GM19397 (cell line): ENCODE results near the gene DMRT3.

Source experiments
- ATAC-seq: cut with Tn5 transposase; IDR thresholded peaks from one replicate; pipeline ENCODE4 v1.9.1; 2021; ENCODE audit warnings: mild to moderate bottlenecking, moderate library complexity; ENCODE audit not compliant: unreplicated experiment

The DMRT3 gene

GRCh38 chr9:970151-970996 lies 6.1 kb upstream of the DMRT3 start:
- ATAC-seq, result no peak

GRCh38 chr9:971901-972500 lies 4.5 kb upstream of the DMRT3 start:
- ATAC-seq, result no peak

- no peak for ATAC-seq
Measured at GRCh38 chr9:972501-973294, 3.8 kb upstream of the DMRT3 start.

- ATAC-seq, result no peak
Measured at GRCh38 chr9:973295-973834, 3.1 kb upstream of the DMRT3 start.

- ATAC-seq, result no peak
Measured at GRCh38 chr9:974031-974995, 2.1 kb upstream of the DMRT3 start.

- ATAC-seq, result no peak
Measured at GRCh38 chr9:974996-975739, 1.3 kb upstream of the DMRT3 start.

GRCh38 chr9:975740-976257 lies 656 bp upstream of the DMRT3 start:
- ATAC-seq, result no peak

GRCh38 chr9:976943-977837 lies 735 bp downstream of the DMRT3 start:
- ATAC-seq, result no peak

- no peak for ATAC-seq
Measured at GRCh38 chr9:977838-978830, 1.7 kb downstream of the DMRT3 start.

- no peak for ATAC-seq
Measured at GRCh38 chr9:979983-980382, 3.5 kb downstream of the DMRT3 start.

- ATAC-seq, result no peak
Measured at GRCh38 chr9:980640-981039, 4.2 kb downstream of the DMRT3 start.

GRCh38 chr9:981491-981898 lies 5.0 kb downstream of the DMRT3 start:
- no peak for ATAC-seq

GRCh38 chr9:982394-983230 lies 6.2 kb downstream of the DMRT3 start:
- no peak for ATAC-seq

- ATAC-seq, result no peak
Measured at GRCh38 chr9:994005-994404, 17.6 kb downstream of the DMRT3 start.

- no peak for ATAC-seq
Measured at GRCh38 chr9:995192-995591, 18.7 kb downstream of the DMRT3 start.

- no peak for ATAC-seq
Measured at GRCh38 chr9:995781-996180, 19.3 kb downstream of the DMRT3 start.
